C4-2B (cell line): Measurements from ENCODE around the gene TMEM158.

Source experiments
- CTCF ChIP-seq: fragments of 450-650 bp; conservative IDR thresholded peaks from 2 replicates; pipeline ENCODE4 v1.5.1; 2017; ENCODE audit warnings: mild to moderate bottlenecking
- ZFX ChIP-seq: fragments of 450-650 bp; IDR thresholded peaks from 2 replicates; pipeline ENCODE4 v1.6.1; 2017

DNA sequence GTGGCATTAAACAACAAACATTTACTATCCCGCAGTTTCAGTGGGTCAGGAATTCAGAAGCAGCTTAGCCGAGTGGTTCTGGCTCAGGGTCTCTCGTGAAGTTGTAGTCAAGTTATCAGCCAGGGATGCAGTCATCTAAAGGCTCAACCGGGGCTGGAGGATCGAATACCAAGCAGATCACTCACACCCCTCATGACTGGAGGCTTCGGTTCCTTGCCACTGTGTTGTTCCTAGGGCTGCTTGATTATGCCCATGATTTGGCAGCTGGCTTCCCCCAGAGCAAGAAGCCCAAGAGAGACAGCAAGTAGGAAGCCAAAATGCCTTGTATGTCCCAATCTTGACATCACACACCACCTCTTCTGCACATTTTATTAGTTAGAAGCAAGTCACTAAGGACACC is 46.0 kb downstream of the TMEM158 start:
- no peak for TF ChIP-seq CTCF
- no peak for TF ChIP-seq ZFX
